ENCODE results near the gene PDE9A.

PDE9A gene

DNA sequence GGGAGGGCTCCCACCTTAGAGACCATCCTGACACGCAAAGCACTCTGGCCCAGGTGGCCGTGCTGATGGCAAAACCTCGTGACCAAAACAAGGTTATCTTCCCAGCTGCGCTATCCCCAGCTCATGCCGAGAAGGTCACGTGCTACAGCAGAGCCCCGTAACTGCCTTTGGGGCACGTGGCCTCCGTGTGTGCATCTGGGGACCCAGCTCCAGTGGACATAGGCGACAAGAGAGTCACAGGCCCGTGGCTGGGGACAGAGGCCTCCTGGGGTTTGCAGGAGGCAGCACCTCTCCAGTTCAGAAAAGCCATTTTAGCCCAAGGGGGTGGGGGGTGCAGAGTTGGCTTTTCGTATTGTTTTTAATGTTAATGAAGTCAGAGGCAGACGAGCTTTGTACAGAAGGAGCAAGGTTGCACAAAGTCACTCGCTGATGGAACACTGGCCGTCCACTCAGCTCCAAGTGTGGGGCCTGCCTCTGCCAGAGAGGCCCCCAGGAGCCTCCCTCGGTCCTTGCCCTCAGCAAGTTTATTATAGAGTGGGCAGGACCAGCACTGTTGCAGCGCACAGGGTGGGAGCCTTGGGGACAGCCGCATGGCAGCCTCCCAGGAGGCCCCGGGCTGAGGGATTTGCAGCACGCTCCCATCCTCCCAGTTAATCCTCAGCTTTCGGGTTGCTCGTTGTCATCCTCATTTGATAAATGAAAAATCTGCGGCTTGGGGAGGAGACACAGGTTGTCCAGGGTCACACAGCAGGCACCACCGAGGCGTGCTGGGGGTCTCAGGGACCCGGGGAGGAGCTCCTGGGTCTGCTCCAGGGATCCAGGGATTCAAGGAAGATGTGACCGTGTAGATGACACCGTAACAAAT, 8.0 kb upstream of the PDE9A start:
- DNase-seq, result no peak

DNA sequence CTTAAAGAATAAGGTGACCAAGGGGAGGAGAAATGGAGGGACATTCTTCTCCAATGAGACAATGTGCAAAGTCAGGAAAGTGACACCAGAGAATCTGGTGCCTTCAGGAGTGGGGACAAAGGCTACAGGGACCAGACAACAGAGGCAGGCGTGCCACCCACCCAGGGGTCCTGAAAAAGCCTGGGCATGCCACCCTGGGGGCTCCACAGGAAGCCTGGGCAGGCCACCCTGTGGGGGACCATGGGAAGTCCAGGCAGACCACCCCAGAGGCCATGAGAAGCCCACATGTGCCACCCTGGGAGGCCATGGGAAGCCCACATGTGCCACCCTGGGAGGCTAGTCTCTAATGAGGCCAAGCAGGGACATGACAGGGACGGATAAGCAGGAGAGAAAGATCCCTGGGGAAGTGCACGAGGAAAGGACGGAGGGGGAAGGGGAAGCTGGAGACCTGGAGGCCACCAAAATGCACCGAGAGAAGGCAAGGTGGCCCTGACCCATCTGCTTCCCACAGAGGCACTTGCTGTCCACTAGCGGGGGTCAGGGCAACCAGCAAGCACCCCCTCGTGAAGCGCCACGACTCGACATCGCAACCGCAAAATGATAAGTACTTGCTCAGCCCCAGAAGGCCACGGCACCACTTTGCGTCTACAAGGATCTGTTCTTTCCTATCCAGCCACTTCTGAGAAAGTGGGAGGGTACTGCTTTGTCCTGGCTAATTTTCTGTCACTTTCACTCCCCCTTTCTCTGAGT, 7.2 kb upstream of the PDE9A start:
- DNase-seq, result no peak

DNA sequence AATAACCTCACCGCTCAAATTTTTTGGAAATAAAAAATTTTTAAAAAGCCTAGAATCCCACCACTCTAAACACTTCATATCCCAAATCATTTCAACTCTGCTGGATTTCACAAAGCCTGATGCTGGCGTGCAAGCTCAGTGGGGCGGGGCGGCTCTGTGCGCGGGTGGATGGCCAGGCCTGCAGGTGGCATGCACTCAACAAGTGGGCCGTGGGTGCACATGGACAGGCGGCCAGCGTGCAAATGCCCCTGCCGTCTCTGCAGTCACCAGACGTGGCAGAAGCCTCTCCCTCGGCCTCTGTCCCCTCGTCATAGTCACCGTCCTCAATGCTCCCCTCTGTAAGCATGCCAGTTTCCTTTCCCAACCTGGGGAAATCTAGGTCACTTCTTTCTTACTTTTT, 6.6 kb upstream of the PDE9A start:
- no peak for DNase-seq

DNA sequence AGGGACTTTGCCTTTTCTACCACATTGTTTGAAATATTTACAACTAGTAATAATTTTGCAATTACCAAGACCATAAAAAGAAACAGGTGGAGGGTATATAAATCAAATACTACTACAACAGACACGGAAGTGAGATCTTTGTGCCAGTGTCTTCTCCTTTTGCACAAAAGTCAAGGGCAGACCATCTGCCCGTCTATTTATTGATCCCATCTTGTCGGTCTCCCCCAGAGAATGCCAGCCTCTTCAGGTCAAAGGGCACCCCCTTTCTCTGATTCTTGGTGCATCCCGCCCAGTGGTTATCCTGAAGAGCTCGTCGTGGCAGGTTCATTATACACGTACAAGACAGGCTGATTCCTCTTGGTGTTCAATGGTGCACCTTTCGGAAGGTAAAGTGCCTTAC, 4.8 kb upstream of the PDE9A start:
- no peak for DNase-seq

DNA sequence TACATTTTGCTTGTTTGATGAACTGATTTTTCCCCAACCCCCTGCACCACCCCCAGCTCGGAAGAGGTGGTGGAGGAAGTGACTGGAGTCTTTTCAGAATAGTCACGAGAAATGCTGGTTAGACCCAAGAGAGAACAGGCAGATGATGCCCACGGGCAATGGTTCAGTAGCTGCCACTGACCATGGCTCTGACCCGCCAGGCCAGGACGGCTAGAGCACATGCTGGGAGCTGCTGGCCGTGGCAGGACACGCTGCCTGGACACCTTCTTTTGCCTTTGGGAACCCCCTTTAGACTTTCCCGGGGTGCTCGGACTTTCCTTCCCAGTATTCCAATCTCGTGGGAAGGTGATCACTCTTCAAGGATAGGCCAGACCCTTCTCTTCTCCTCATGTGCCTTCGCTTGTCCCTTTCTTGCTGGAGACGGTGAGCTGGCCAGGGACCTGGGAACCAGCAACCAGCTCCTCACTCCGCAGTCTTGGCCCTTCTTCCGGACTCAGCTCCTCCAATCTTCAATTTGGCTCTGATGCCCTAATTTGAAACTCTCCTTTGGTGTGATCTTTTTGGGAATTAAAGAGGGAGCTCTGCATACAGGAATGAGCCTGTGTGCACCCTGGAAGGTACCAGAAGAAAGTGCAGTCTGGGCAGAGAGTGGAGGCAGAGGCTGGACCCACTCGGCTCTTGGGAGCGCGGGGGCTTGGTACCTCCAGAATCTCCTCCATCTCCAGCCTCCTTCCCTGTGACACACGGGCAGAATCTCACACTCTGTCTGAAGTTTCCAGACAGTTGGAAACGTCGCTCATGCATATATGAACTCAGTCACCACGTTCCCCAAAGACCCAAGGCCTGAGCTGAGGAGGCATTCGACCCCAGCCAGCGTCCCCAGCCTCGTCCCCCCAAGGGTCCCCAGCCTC, 4.0 kb upstream of the PDE9A start:
- no peak for DNase-seq

DNA sequence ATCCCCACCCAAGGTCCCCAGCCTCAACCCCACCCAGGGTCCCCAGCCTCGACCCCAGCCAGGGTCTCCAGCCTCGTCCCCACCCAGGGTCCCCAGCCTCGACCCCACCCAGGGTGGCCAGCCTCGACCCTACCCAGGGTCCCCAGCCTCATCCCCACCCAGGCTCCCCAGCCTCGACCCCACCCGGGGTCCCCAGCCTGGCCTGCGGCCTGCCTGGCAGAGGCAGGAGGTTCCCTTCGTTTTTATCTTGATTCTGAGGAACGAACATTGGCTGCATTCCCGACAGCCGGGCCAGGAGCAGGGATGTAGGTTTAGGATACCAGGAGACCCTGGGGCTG, 3.4 kb upstream of the PDE9A start:
- no peak for DNase-seq

DNA sequence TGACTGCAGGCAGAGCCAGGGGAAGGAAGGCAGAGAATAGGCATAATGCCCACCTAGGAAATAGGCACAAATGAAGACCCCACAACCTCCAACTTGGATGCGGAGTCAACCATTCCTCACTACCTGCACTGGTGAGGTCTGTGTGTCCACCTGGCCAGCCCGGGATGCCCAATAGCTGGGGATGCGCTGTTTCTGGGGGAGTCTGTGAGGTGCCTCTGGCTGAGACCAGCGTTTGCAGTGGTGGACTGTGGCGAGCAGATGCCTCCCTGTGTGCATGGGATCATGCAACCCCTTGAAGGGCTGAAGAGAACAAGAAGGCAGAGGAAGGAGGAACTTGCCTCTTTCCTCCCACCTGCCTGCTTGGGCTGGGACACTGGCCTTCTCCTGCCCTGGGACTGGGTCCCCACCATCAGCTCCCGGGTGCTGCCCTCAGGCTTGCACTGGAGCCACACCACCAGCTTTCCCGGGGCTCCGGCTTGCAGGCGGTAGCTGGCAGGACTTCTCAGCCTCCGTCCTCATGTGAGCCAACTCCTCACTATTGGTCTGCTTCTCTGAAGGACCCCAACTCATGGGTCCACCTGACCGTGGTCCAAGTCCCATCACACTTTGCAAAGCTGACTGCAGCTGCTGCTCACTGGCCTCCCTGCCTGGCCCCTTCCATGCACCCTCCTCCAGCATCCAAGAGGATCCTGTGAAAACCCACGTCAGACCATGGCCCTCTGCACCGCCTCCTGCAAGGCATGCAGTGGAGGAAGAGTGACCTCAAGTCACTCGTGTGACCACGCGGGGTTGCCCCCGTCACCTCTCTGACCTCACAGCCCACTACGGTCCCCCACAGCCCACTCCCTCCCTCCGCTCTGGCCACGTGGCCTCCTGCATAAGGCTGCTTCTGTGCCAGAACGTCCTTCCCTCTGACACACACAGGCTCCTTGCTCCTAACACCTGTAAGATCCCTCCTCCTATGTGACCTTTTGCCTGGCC, 2.7 kb upstream of the PDE9A start:
- DNase-seq, result no peak

DNA sequence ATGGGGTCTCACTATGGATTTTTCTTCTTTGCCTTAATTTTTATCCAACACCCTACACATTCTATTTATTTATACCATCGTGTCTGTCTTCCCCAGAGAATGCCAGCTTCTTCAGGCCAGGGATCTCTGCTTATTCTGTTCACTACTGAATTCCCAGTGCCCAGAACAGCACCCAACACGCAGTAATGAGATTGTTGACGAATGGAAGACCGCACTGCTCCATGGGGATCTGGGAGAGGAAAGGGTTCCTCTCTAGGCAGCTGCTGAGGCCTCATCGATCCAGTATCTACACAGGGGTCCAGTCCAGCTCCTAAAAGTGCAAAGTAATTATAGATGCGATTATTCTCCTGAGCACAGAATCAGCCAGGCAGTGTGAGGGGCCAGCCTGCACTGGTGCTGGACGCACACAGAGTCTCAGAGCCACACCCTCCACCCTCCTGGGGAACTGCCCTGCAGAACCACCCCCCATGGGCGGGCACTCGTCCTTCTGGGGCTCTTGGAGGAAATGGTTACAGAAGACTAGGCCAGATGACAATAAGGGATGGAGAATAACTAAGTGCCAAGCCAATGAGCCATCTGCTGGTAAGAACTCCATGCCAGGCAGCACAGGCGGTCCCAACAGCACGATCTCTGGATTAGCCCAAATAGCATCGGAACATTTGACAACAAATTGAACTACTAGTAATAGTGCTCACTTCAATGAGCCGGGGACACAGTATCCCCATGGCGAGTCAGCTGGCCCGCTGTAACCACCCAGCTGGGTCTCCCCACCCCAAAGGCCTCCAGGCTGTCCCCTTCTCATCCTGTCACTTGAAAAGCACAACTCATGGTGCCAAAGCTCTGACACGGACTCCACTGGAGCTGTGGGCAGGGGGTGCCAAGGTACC, 1.7 kb upstream of the PDE9A start:
- DNase-seq, result no peak

DNA sequence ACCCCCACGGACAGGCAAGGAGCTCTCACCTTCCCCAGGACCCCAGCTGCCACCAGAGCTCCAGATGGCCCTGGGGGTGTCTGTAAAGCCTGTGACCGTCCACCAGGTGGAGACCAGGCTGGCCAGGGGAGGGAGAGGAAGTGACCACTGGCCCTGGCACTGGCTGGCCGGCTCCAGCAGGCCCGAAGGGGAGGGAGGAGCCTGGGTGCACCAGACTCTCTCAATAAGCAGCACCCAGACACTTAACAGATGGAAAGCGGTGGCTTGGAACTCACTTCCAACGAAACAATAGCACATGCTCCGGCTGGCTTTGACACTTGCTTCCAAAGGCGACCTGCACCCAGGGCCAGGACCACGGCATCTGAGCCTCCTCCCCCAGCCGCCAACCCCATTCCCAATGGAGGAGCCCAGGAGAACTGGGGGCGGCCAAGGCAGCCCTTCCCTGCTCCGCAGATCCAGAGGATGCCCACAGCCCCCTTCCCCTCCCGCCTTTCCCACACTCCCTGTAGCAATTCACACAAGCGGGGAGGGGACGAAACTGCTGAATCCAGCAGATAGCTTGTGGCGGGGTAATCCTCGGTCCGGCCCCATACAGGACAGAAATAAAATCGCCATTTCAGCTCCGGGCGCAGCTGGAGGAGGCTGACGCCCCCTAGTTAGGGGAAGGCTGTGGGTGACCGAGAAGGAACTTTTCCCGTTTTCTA, 742 bp upstream of the PDE9A start:
- no peak for DNase-seq

DNA sequence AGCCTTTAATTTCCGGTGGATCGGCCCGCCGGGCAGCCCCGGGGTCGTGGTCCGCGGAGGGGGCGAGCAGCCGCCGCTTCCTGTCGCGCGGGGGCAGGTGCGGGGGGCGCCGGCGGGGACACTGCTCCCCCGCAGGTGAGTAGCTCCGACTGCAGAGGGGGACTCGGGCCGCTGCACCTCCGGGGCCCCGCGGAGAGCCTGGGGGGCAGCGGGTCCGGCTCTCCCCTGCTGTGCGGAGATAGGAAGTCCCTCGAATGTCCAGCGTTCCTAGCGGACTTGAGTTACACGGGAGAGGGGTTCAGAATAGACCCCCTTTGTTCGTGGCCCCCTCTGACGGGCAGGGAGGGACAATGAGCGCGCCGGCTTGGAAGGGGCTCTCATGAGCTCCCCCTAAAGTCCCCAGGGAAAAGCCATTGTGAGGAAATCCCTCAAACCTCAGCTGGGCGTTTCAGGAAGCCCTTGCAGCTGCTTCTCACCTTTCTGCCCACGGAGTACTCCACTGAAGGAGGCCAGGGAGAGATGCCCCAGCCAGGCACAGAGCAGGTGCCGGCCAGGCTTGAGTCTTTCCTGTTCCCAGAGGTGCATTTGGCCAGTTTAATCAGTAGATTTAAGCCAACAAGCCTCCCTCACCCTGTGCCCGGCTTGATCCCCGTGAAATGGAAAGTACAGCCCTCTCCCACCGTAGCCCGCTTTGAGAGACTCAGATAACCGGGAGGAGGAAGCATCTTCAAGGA, 925 bp downstream of the PDE9A start:
- no peak for DNase-seq

DNA sequence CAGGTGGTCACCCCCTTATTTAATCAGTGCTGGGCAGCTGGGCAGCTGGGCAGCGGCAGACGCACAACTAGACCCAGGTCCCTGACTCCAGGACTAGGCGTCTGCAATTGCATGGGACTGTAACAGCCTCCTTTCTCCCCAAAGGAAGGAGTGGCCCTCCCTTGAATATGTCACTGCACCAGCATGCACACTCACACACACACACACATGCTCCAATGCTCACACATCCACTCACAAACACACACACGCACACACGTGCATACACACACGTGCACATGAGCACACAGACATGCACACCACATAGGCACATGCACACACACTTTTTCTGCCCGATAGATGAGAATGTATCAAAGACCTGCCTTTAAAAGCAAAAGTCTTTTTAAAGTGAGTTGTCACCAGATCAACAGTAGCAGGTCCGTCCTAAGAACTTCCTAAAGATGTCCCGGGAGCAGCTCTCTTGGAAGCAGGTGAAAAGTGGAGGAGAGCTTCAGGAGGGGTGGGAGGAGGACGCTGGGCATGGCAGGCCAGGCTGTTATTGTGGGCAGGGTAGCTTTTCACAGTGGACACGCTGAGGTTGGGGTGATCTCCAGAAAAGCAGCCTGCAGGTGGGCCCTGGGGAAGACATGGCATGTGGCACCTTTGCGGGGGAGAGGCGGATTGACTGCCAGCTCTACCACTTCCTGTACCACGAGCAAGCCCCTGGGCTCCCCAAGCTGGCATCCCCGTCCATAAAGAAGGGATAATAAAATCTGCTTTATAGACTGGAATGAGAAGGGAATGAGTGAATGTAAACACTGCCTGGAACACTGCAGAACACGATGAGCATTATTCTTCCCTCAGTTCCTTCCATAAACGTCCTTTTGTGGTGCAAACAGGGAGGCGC, 1.7 kb downstream of the PDE9A start:
- DNase-seq, result no peak

DNA sequence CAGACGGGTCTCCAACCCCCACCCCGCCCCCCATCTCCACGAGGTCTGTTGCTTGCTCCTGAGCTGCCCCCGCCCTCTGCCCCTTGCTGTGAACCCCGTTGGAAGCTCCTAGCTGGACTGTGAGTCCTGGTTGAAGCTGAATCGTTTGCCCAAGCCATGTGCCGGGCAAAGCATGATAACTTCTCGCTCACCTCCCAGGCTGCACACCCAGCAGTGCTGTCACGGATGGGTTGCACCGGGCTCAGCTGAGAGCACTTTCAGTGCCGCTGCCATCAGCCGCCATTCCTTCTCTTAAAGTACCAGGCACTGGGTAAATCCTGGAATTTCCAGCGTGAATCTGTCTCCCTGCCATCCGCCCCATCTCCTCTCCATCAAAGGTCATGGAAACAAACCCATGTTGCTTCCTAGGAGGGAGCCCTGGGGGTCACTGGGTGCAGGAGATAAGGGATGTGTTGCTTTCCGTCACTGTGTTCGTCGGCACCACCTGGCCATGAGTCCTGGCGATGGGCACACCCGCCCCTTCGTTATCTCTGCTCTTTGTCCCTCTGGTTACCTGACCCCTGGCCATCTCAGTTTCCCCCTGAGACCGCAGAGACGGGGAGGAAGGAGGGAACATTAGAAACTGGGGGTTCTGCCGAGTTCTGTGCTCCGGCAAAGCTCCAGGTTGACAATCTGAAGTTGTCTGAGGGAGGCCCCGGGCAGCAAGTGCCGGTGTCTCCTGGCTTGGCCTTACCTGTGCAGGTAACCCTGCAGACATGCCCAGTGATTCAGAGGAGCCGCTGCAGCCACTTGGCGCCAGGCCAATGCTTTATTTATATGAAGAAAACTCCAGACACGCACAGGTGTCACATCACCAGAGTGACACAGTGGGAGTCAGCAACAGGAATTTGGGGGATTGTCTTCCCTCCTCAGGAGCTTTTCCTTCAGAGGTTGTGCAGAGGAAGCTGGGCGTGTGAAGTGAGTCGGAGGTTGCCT, 2.7 kb downstream of the PDE9A start:
- no peak for DNase-seq

DNA sequence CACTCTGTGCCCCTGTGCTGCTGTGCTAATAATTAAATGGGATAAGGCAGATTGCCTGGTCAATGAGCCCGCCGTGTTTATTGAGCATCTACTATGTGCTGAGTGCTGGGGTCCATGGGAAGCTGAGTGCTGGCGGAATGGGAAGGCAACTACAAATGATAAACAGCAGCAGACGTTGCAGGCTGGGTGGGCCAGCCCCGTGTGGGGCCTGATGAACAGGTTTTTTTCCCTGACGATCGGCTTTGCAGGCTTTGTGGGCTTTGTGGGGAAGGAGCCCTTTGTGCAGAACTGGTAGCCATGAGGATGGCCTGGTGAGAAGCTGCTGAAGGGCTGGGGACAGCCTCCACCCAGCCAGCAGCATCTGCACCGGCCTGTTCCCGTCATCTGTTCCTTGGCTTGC, 3.5 kb downstream of the PDE9A start:
- no peak for DNase-seq

DNA sequence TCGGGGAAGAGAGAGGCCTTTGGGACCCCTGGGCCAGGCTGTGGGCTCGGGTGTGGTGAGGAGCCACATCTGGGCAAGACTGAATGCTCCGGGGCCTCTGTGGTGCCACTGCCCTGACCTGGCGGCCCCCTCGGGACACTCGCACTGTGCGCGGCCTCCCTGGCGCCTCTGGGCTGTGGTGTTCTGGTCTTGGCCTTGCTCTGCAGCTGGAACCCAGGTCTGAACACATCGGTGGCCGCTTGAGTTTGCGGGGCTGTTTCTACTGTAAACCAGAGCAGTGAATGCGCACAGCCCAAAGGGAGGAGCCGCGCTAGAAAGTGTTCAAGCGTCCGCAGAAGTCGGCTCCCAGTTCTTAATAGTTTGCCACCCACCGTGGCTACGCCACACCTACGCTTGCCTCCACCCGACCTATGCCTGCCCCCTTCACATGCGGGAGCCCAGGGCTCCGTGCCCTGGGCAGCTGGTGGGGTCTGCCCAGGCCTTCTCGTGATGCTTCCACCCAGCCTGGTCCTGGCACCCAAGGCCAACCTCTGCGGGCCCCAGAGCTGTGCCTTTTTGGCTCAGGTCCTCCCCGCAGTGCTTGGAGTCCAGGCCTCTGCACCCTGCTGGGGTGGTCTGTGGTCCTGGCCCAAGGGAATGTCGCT, 4.4 kb downstream of the PDE9A start:
- DNase-seq, result no peak

DNA sequence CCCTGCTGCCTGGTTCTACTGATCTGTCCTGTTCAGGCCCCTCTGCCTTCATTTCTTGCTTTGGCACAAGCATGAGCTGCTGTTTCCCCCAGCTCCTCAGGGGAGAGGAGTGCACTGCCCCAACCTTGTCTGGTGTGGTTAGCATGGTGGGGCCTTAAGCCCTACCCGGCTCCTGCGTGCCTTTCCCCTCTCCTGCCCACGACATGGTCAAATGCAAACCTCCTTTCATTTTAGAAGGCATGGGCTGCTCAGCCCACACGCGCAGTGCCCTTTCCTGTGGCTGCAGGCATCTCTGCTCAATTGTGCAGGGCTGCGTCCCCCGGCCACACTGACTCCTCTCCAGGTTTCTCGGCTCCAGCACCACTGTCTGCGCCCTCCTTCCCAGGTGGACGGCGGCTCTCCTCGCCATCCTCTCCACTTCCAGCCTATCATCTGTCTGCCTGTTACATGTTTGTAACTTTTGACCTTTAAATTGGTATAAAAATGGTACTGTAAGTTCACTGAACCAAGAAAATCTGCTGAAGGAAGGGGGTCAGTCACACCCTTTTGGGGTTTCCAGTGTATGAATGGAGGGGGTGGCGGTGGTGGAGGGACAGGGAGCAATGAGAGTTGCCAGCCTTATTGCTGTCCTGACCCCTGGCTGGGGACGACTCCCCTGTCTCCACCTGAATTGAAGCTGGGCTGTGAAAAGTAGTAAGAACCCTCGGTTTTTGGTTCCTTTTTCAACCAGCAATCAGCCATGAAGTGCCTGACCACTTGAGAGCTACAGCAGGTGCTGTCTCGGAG, 5.1 kb downstream of the PDE9A start:
- DNase-seq, result no peak

Measured in NCI-H510A (cell line).